ENCODE results near the gene ZSWIM3. TPM values are rescaled to one million over a fixed set of nuclear protein-coding genes. Genes with fewer than 3 reads are reported as not detected.

Gene ZSWIM3
- total RNA-seq, 2 experiments from 2014 or later: 3.5 to 3.6 TPM

- ATAC-seq (no peak), DNase-seq (no peak)
- ChIA-PET POLR2A (interaction anchor here (1.0 kb wide), 1 partner anchor 31 kb away, joined by 3 read pairs; the partner anchor contains the start of gene UBE2C), CTCF (no interaction called here)
- H3K27ac Mint-ChIP-seq: no peak overlapping the region
- no peaks in the 10 kb centered on the region for H3K9me3 Mint-ChIP-seq
- H3K27me3 Mint-ChIP-seq: no peaks in the 10 kb centered on the region
- TF ChIP-seq, protein P1, sequence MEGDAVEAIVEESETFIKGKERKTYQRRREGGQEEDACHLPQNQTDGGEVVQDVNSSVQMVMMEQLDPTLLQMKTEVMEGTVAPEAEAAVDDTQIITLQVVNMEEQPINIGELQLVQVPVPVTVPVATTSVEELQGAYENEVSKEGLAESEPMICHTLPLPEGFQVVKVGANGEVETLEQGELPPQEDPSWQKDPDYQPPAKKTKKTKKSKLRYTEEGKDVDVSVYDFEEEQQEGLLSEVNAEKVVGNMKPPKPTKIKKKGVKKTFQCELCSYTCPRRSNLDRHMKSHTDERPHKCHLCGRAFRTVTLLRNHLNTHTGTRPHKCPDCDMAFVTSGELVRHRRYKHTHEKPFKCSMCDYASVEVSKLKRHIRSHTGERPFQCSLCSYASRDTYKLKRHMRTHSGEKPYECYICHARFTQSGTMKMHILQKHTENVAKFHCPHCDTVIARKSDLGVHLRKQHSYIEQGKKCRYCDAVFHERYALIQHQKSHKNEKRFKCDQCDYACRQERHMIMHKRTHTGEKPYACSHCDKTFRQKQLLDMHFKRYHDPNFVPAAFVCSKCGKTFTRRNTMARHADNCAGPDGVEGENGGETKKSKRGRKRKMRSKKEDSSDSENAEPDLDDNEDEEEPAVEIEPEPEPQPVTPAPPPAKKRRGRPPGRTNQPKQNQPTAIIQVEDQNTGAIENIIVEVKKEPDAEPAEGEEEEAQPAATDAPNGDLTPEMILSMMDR (IDR thresholded peaks at IDR 0.05): no peak
- H3K36me3 Mint-ChIP-seq (ENCODE audit: low read depth): peaks cover 9% of the 10 kb centered on the region
- intact Hi-C loops (cut with micrococcal nuclease): no loop called here
- H3K4me1 Mint-ChIP-seq (ENCODE audit: low read depth): no peaks in the 10 kb centered on the region
- no peak overlapping the region for H3K4me3 Mint-ChIP-seq
Measured at GRCh38 chr20:45843506-45843905, 13.9 kb upstream of the ZSWIM3 start.

GRCh38 chr20:45845452-45845851, 12.0 kb upstream of the ZSWIM3 start:
- TF ChIP-seq, protein P1 (IDR thresholded peaks at IDR 0.05): no peak
- H3K4me3 Mint-ChIP-seq: no peak overlapping the region
- H3K27ac Mint-ChIP-seq: no peak overlapping the region
- CTCF ChIA-PET: interaction anchor here (1.1 kb wide), 1 partner anchor 46 kb away, joined by 4 read pairs; no protein-coding TSS in a partner anchor
- H3K36me3 Mint-ChIP-seq (ENCODE audit: low read depth): peaks cover 15% of the 10 kb centered on the region
- POLR2A ChIA-PET: no interaction called here
- H3K4me1 Mint-ChIP-seq (ENCODE audit: low read depth): peaks cover 4% of the 10 kb centered on the region
- ATAC-seq: no peak
- intact Hi-C loops (cut with micrococcal nuclease): no loop called here
- DNase-seq: no peak
- no peaks in the 10 kb centered on the region for H3K9me3 Mint-ChIP-seq
- no peaks in the 10 kb centered on the region for H3K27me3 Mint-ChIP-seq

GRCh38 chr20:45848421-45848820, 9.0 kb upstream of the ZSWIM3 start:
- no peak overlapping the region for H3K4me3 Mint-ChIP-seq
- ChIA-PET CTCF (interaction anchor here (0.9 to 1.0 kb wide), 2 partner anchors 14 to 16 kb away, joined by 3 to 5 read pairs; no protein-coding TSS in a partner anchor), POLR2A (interaction anchor here (2.2 kb wide), 1 partner anchor 9 kb away, joined by 6 read pairs; the partner anchor contains the start of genes ACOT8 and ZSWIM3)
- intact Hi-C loops (cut with micrococcal nuclease): no loop called here
- H3K36me3 Mint-ChIP-seq (ENCODE audit: low read depth): peaks cover 20% of the 10 kb centered on the region
- H3K9me3 Mint-ChIP-seq: no peaks in the 10 kb centered on the region
- no peaks in the 10 kb centered on the region for H3K27me3 Mint-ChIP-seq
- no peak overlapping the region for H3K27ac Mint-ChIP-seq
- no peak for DNase-seq
- H3K4me1 Mint-ChIP-seq (ENCODE audit: low read depth): peaks cover 4% of the 10 kb centered on the region
- no peak for ATAC-seq
- TF ChIP-seq, protein P1 (IDR thresholded peaks at IDR 0.05): no peak

DNA sequence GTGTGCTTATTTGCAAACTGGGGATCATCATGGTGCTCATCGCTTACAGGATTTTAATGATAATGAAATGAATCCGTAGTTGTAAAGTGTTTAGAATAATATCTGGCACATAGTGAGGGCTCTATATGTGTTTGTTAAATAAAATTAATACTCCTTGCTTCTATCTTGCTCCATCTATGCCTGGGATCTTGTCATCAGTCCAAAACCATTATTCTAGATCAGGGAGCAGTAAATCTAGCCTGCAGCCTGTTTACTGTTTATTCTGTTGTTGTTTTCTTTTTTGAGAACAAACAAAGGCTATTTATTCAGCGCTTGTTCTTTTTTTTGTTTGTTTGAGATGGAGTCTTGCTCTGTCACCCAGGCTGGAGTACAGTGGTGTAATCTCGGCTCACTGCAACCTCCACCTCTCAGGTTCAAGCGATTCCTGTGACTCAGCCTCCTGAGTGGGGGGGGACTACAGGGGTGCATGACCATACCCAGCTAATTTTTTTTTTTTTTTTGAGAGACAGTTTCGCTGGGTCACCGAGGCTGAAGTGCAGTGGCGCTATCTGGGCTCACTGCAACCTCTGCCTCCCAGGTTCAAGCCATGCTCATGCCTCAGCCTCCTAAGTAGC, 8.3 kb upstream of the ZSWIM3 start:
- ChIA-PET CTCF (no interaction called here), POLR2A (interaction anchor here (1.3 to 2.2 kb wide), 2 partner anchors 9 to 122 kb away, joined by 3 to 6 read pairs; partner anchors contain the start of genes ACOT8 and ZSWIM3)
- Mint-ChIP-seq H3K27me3 (no peaks in the 10 kb centered on the region), H3K4me3 (no peak overlapping the region), H3K4me1 (ENCODE audit: low read depth) (peaks cover 9% of the 10 kb centered on the region), H3K36me3 (ENCODE audit: low read depth) (peaks cover 21% of the 10 kb centered on the region), H3K9me3 (no peaks in the 10 kb centered on the region), H3K27ac (peak overlapping the region; percentile 11)
- DNase-seq (no peak), ATAC-seq (no peak)
- TF ChIP-seq, protein P1 (IDR thresholded peaks at IDR 0.05): no peak
- intact Hi-C loops (cut with micrococcal nuclease): no loop called here

- Mint-ChIP-seq H3K4me3 (no peak overlapping the region), H3K36me3 (ENCODE audit: low read depth) (peaks cover 17% of the 10 kb centered on the region), H3K4me1 (ENCODE audit: low read depth) (peaks cover 19% of the 10 kb centered on the region), H3K9me3 (no peaks in the 10 kb centered on the region), H3K27me3 (no peaks in the 10 kb centered on the region), H3K27ac (no peak overlapping the region)
- intact Hi-C loops (cut with micrococcal nuclease): no loop called here
- CTCF ChIA-PET: no interaction called here
- TF ChIP-seq, protein P1 (IDR thresholded peaks at IDR 0.05): no peak
- no peak for ATAC-seq
- POLR2A ChIA-PET: interaction anchor here (1.3 kb wide), 1 partner anchor 121 kb away, joined by 3 read pairs; no protein-coding TSS in a partner anchor
- DNase-seq: no peak
Measured at GRCh38 chr20:45850238-45850637, 7.2 kb upstream of the ZSWIM3 start.

Data from activated CD8-positive, alpha-beta T cell treated with anti-CD3 and anti-CD28 coated beads for 36 hours (primary cell).